Pancreas (tissue), 10 donors: Measurements from ENCODE around the gene GAB2. TPM values are rescaled to one million over a fixed set of nuclear protein-coding genes. Genes with fewer than 3 reads are reported as not detected.

Experiments used
- ATAC-seq, 4 donors: fragments of 200-7000 bp; cut with Tn5 transposase; one replicate each; pipeline versions ENCODE4 v1.8.0 to v1.9.1; 2020; ENCODE audit warnings: mild to moderate bottlenecking in 4 of 4, moderate library complexity in 4 of 4
- DNase-seq, 6 donors: peaks; one replicate each; pipeline ENCODE4 v3.0.0-alpha.2; 2020
- FAIRE-seq: peaks from 2 replicates; lab custom pipeline; 2012; peaks lifted over from hg19 to GRCh38; lab: Jason Lieb, UNC
- H3K27ac ChIP-seq, 4 donors: fragments of 200-600 bp; sonication (generic); 1 replicate in 3 of 4; 2 replicates in 1 of 4; pipeline versions ENCODE4 v1.5.0 to v1.8.0; 2020
- H3K27me3 ChIP-seq, 4 donors: fragments of 200-600 bp; one replicate each; pipeline ENCODE4 v1.8.0; 2021
- H3K36me3 ChIP-seq, 3 donors: fragments of 200-600 bp; sonication (generic) in 1 of 3; one replicate each; pipeline versions ENCODE4 v1.5.0 to v1.8.0; 2020 to 2021
- H3K4me1 ChIP-seq, 3 donors: fragments of 200-600 bp; one replicate each; pipeline ENCODE4 v1.8.0; 2021
- H3K4me3 ChIP-seq, 4 donors: fragments of 200-600 bp; sonication (generic) in 2 of 4; one replicate each; pipeline versions ENCODE4 v1.5.0 to v1.8.0; 2020 to 2021
- H3K9me3 ChIP-seq, 4 donors: fragments of 200-600 bp; one replicate each; pipeline ENCODE4 v1.8.0; 2021
- WGBS, 2 donors: extraction: QIAGEN DNeasy Blood & Tissue Kit; methylation state at CpG; one replicate each; pipeline ENCODE4 v1.1.7; 2013; 5-methylcytosine and 5-hydroxymethylcytosine counted together
- intact Hi-C, 3 donors: fragments of 100-400 bp; cut with DNase I; formaldehyde crosslinking; loops; one replicate each; pipeline versions ENCODE4 v1.11.1 to v1.14.2; 2022
- polyA plus RNA-seq, 2 donors: library from polyadenylated mRNA; stranded (reverse); fragments of 200-250 nt; gene quantifications; one replicate each; pipeline ENCODE4 v1.2.3, GENCODE V29; 2013
- total RNA-seq, 6 donors: library from RNA; stranded (reverse); fragmentation: NEBNext Ultra II Directional in 4 of 6; extraction: Animal tissue kit (Norgen Biotek cat#: 25700) in 4 of 6; gene quantifications; one replicate each; pipeline versions ENCODE4 v1.2.1 to v1.2.4, GENCODE V29; 2021 to 2023
- TF ChIP-seq, protein P1 (sequence below), 4 donors: fragments of 200-600 bp; sonication (generic) in 3 of 4; IDR thresholded peaks; one replicate each; pipeline versions ENCODE4 v1.5.0 to v1.8.0; 2021; ENCODE audit warnings: antibody characterized with exemption in 4 of 4
- donor health status: healthy with polysubstance abuse.
- donor health status: DM: no; HTN: no; CAD: no; lungs with moderate emphysema.
- donor health status: DM: no; HTN: no; CAD: no.
- donor health status: control.
- donor health status: control.
- donor health status: Bipolar disorder and iron deficiency.
- donor health status: DM: yes; HTN: yes; CAD: no.
- donor health status: DM: no; HTN: no; CAD: no.
- donor health status: DM: no; HTN: no; CAD: no.
- donor health status: DM: yes; HTN: yes; CAD: no.

GAB2 gene
- total and polyA plus RNA-seq, 8 donors, result 3.1 to 17.8 (median 9.4) TPM

DNA sequence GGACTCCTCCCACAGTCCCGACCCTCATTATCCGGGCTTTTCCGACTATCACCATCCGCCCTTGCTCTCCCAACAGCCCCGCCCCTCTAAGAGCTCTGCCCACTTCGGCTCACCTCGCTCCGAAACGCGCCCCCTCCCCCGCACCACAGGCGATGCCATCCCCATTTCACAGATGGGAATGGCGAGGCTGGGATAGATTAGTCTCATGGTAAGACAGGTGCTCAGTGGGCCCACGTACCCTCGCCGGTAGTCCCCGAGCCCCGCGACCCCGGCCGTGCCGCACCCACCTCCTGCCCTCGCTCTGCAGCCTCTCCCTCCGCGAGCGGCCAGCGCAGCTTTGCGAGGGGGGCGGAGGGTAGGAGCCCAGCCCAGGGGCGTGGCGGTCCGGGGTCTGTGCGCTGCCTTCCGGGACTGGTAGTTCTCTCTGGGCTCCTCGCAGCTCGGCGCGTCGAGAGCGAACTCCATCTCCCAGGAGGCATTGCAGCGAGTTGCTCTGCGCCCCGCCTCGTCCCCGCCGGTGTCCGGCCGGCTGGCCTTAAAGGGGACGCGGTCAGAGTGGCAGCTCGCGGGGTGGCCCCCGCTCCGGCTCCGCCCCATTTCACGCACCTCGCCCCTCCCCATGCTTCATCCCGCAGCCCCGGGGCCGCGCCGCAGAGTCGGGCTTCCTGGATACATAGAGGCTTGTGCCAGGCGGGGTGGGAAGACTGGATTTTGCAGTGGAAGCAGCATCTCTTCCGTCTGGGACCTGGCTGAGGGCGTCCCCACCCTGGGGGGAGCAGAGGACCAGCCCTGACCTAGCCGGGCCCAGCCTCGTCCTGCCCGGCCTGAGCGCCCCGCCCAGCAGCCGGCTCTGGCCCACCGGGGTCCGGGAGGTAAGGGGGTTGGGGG lies 229.1 kb downstream of the GAB2 start, which contains the start of the genes KCTD21 and USP35:
KCTD21 (minus strand) TSS at position 341 of the 888 bp plus-strand sequence. CDS start 14,072 bp downstream, outside the sequence.
USP35 (plus strand) TSS at position 634 of the 888 bp plus-strand sequence. CDS start 7,327 bp downstream, outside the sequence.
- Histone ChIP-seq H3K4me1 (peaks cover 16 to 36% (median 20%) of the 10 kb centered on the region in 3 donors), H3K27ac (peak within 1 kb of the TSS; percentile 28 to 58 (median 54)), H3K4me3 (peak within 1 kb of the TSS; percentile 80 to 87 (median 84)), H3K36me3 (no peaks in the 10 kb centered on the region), H3K9me3 (no peaks in the 10 kb centered on the region), H3K27me3 (no peaks in the 10 kb centered on the region)
- intact Hi-C loops, result no loop called here
- FAIRE-seq, result no peak
- TF ChIP-seq, protein P1, sequence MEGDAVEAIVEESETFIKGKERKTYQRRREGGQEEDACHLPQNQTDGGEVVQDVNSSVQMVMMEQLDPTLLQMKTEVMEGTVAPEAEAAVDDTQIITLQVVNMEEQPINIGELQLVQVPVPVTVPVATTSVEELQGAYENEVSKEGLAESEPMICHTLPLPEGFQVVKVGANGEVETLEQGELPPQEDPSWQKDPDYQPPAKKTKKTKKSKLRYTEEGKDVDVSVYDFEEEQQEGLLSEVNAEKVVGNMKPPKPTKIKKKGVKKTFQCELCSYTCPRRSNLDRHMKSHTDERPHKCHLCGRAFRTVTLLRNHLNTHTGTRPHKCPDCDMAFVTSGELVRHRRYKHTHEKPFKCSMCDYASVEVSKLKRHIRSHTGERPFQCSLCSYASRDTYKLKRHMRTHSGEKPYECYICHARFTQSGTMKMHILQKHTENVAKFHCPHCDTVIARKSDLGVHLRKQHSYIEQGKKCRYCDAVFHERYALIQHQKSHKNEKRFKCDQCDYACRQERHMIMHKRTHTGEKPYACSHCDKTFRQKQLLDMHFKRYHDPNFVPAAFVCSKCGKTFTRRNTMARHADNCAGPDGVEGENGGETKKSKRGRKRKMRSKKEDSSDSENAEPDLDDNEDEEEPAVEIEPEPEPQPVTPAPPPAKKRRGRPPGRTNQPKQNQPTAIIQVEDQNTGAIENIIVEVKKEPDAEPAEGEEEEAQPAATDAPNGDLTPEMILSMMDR (IDR thresholded peaks at IDR 0.05), result no peak
- WGBS, 2 donors, result 0 to 1% methylated on average over 73 to 74 of the region's 74 CpGs
- ATAC-seq, result peak; percentile 93 to 96 (median 94)
- DNase-seq, result peak; percentile 94 to 99 (median 96)

DNA sequence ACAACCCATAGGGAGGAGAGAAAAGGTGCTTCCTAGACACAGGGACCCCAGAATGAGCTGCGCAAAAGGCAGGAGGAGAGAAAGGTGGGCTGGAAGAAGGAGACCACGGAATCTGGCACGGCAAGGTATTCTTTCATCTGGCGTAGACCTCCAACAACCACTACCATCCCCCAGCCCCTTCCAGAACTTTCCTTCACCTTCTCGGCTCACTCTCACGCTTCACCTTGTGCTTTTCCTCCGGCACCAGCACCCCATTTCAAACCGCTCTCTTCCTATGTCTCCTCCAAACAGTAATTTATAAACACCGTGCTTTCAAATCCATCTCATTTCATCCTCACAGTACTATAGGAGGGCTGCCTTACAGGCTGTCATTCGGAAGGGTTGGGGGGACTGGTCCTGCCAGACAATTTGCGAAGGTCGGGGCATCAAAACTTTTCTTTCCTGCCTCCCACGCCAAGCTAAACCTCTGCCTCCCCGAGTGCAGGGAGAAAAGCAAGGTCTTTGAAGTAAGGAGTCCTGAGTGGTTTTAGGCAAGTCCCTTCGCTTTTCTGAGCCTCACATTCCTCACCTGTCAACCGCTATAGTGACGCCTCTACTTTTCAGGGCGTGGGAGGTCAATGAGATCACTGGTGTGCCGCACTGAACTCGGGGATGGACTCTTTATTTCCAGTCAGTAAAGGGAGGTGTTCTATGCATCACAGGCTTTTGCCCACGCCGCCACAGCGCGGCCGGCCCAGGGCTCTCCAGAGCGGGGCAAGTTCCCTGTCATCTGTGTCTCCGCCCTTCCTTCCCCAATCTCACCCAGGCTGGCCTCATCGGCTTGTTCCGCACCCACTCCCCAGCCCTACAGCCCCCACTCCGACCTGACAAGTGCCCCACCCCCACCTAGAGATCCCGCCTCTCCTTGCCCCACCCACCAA lies 230.0 kb downstream of the GAB2 start:
- H3K4me1 ChIP-seq, result peaks cover 10 to 27% (median 13%) of the 10 kb centered on the region in 3 donors
- DNase-seq (peak in 2 of 6 donors; percentile 74 to 83), FAIRE-seq (no peak), ATAC-seq (peak in 3 of 4 donors; percentile 17 to 50 (median 29))
- H3K27ac ChIP-seq, result no peak overlapping the region
- intact Hi-C loops, result no loop called here
- TF ChIP-seq, protein P1 (IDR thresholded peaks at IDR 0.05), result no peak
- WGBS, 2 donors, result 15 to 18% methylated on average over 31 of the region's 31 CpGs
- H3K27me3 ChIP-seq, result no peaks in the 10 kb centered on the region
- no peaks in the 10 kb centered on the region for H3K36me3 ChIP-seq
- H3K4me3 ChIP-seq, result peak overlapping the region; percentile 80 to 87 (median 84)
- H3K9me3 ChIP-seq, result no peaks in the 10 kb centered on the region

GRCh38 chr11:78181185-78181584 lies 236.4 kb downstream of the GAB2 start:
- H3K36me3 ChIP-seq, result no peaks in the 10 kb centered on the region
- TF ChIP-seq, protein P1 (IDR thresholded peaks at IDR 0.05), result no peak
- no peaks in the 10 kb centered on the region for H3K27me3 ChIP-seq
- FAIRE-seq, result no peak
- intact Hi-C loops, result no loop called here
- ATAC-seq, result no peak
- no peak for DNase-seq
- no peaks in the 10 kb centered on the region for H3K9me3 ChIP-seq
- H3K4me1 ChIP-seq, result no peaks in the 10 kb centered on the region
- WGBS, 2 donors, result 86 to 87% methylated on average over 2 of the region's 2 CpGs
- H3K4me3 ChIP-seq, result no peak overlapping the region
- no peak overlapping the region for H3K27ac ChIP-seq

DNA sequence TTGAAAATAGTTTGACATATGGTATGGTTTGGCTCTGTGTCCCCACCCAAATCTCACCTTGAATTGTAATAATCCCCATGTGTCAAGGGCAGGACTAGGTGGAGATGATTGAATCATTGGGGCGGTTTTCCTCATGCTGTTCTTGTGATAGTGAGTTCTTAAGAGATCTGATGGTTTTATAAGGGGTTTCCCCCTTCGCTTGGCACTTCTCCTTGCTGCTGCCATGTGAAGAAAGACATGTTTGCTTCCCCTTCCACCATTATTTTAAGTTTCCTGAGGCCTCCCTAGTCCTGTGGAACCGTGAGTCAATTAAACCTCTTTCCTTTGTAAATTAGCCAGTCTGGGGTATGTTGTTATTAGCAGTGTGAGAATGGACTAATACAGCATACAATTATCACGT lies 236.9 kb downstream of the GAB2 start:
- intact Hi-C loops, result no loop called here
- Histone ChIP-seq H3K27me3 (no peaks in the 10 kb centered on the region), H3K4me1 (no peaks in the 10 kb centered on the region), H3K4me3 (no peak overlapping the region), H3K27ac (no peak overlapping the region), H3K9me3 (no peaks in the 10 kb centered on the region), H3K36me3 (no peaks in the 10 kb centered on the region)
- TF ChIP-seq, protein P1 (IDR thresholded peaks at IDR 0.05), result no peak
- no peak for DNase-seq
- 96 to 99% methylated on average over 4 of the region's 4 CpGs for WGBS, 2 donors
- FAIRE-seq, result no peak
- ATAC-seq, result no peak
